ENCODE results near the gene IGFALS. TPM values are rescaled to one million over a fixed set of nuclear protein-coding genes. Genes with fewer than 3 reads are reported as not detected.

Gene IGFALS
- total RNA-seq, 1 donor from 2014 or later, result 0.05 TPM

DNA sequence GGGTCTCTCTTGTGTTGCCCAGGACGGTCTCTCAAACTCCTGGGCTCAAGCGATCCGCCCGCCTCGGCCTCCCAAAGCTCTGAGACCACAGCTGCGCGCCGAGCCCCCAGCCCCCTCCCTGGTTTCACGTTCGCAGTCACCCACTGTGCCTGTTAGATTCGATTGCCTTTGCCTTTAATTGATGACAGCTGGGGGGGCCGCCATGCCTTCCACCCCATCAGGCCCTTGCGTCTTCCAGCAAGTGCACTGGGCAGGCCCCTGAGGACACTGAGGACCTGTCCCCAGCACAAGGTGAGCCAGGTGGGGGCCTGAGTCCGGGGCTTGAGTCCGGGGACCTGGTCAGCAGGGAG lies 3.3 kb downstream of the IGFALS start:
- DNase-seq (ENCODE audit: low read depth), result no peak

DNA sequence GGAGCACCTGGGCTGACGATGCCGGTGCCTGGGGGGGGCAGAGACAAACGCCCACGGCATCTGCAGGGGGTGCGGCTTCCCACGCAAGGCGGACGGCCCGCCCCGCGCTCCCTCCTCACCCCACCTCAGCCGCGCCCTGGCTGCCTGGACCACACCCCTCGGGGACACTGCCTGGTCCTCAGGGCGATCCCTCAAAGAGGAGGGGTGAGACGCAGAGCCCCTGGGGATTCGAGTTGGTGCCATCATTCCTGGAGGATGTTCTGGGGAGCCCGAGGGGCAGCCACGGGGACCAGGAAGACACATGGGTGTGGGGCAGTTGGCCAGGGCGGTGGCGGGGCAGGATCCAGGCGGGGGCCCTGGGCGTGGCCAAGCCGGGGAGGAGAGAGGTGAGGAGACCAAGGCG lies 3.9 kb downstream of the IGFALS start:
- DNase-seq (ENCODE audit: low read depth), result no peak

DNA sequence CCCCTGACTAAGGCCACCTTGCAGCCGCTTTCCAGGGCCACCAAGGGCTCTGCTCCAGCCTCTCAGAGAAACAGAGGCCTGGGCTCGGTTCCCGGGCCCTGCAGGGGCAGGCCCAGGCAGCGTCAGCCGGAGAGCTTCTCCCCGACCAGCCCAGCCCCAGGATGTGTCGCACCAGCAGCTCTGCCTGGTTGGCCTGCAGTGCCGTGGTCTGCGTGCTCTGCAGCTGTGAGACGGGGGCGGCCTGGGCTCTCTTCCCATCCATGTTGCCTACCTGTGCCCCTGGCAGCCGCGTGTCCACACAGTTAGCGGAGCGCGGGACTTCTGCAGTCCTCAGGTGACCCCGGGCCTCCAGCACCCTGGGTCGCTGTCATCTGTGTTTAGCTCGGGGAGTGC lies 4.8 kb downstream of the IGFALS start:
- DNase-seq (ENCODE audit: low read depth), result no peak

- DNase-seq (ENCODE audit: low read depth), result no peak
Observed at GRCh38 chr16:1788095-1788707, 5.3 kb downstream of the IGFALS start.

DNA sequence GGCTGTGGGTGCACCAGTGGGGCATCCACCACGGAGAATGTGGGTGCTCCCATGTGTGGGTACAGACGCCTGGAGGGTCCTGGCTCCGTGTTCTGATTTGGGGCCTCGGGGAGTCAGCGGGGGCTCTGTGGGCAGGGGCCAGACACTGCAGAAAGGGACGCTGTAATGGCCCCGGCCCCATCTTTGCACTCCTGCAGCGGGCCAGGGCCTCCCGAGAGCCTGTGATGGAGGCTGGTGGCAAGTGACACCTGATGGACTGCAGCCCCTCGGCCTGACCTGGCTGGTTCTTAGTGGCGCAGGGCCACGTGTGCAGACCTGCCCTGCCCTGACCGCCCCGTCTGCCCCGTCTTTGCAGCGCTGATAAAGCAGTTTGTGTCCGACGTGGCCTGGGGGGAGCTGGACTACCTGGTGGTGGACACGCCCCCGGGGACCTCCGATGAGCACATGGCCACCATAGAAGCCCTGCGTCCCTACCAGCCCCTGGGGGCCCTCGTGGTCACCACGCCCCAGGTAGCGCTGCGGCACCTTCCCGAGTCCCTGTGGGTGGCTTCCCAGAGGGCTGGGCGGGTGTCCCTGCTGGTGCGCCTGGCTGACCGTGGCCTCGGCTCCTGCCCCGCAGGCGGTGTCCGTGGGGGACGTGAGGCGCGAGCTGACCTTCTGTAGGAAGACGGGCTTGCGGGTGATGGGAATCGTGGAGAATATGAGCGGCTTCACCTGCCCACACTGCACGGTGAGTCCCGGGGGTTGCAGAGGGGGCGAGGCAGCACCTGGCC lies 6.0 kb downstream of the IGFALS start:
- DNase-seq (ENCODE audit: low read depth), result no peak

- DNase-seq (ENCODE audit: low read depth), result no peak
Observed at GRCh38 chr16:1787056-1787321, 6.5 kb downstream of the IGFALS start.

GRCh38 chr16:1786242-1787055 lies 7.1 kb downstream of the IGFALS start:
- no peak for DNase-seq (ENCODE audit: low read depth)

DNA sequence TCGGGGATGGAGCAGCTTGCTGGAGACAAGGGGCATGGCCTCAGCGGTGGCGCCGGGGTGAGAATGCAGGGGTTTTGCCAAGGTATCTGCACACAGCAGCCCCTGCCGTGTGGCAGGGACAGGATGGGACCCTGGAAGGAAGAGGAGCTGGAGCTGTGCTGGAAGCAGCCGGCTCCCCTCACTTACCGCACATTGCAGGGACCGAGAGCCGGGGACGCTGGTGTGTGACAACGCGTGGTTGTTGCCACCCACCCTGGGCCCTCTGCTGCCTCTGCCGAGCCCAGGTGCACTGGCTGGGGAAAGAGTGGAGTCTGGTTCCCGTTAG lies 7.7 kb downstream of the IGFALS start:
- no peak for DNase-seq (ENCODE audit: low read depth)

DNA sequence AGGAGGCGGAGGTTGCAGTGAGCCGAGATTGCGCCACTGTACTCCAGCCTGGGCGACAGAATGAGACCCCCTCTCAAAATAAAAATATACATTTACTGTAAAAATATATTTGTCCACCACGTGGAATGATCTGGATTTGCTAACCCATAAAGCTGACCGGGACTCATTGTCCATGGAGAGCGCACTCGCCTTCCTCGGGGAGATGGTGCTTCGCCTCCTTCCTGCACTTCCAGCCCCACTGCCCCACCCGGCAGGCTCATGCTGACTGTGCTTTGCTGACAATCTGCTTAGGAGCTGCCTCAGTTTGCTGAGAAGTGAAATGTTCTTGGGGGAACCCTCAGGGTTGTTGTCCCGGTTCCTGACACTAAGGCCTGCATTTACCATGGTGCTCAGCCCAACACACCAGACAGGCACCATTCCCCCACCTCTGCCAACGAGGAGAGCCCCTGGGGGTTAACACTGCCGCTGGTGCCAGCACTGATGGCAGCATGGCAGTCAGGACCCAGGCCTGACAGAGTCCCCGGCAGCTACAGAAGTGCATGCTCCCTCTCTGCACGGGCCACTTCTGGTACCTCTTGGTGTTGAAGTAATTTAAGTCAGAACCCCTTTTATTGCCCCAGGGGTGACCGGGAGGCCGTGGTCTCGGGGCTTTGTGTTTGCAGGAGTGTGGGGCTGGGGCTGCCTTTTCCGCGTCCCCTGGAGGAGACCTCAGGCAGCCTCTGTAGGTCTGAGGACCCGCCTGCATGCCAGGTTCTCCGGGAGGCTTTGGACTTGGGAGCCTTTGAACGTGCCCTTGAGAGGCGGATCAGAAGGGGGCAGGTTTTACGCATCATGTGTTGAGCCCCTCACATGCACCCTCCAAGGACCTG lies 8.3 kb downstream of the IGFALS start:
- DNase-seq (ENCODE audit: low read depth), result no peak

DNA sequence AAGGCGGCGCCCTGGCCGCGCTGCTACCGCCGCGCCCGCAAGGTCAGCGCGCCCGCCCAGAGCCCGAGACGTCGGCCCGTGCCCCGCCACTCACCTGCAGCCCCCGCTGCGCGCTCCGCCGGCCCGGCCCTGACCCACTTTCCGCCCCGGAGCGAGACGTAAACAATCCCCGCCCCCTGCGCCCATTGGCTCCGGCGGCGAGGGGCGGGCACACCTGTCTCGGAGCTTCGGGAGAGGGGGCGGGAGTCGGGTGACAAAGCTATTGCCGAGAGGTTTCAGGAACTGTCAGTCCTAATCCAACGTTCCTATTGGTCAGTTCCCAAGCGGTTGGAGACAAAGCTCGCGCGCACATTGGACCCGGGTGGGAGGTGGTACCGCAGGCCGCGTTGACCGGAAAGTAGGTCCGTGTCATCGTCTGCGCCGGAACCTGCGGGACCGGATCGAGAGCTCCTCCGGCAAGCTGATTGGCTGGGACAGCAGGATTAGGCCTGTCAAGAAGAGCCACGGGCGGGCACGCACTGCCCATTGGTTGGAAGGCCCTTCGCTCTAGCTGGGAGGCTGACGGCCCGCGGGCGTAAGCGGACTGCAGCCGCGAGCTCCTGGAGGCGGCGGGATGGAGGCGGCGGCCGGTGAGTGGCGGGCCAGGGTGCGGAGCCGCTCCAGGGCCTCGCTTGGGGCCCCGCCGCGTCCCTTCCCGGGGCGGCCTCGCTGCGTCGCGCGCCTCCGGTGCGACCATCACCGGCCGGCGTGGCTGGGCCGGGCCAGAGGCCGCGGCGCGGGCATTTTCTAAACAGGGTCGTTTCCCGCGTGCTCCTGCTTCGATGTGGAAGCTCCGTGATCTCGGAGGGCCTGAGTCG lies 10.9 kb downstream of the IGFALS start, which contains the start of the genes NUBP2 and SPSB3:
TSS of gene NUBP2 (plus strand) at position 553 of the 857 bp plus-strand sequence. CDS start at position 614, 61 bp downstream.
TSS of gene SPSB3 (minus strand) at position 164 of the 857 bp plus-strand sequence. CDS start 1,088 bp downstream, outside the sequence.
- peak; percentile 99 for DNase-seq (ENCODE audit: low read depth)

- peak; percentile 21 for DNase-seq (ENCODE audit: low read depth)
Observed at GRCh38 chr16:1781758-1782407, 11.6 kb downstream of the IGFALS start.

GRCh38 chr16:1781254-1781653 lies 12.3 kb downstream of the IGFALS start:
- no peak for DNase-seq (ENCODE audit: low read depth)

- DNase-seq (ENCODE audit: low read depth), result no peak
Observed at GRCh38 chr16:1780677-1781072, 12.8 kb downstream of the IGFALS start.

GRCh38 chr16:1779741-1780676 lies 13.5 kb downstream of the IGFALS start:
- no peak for DNase-seq (ENCODE audit: low read depth)

DNA sequence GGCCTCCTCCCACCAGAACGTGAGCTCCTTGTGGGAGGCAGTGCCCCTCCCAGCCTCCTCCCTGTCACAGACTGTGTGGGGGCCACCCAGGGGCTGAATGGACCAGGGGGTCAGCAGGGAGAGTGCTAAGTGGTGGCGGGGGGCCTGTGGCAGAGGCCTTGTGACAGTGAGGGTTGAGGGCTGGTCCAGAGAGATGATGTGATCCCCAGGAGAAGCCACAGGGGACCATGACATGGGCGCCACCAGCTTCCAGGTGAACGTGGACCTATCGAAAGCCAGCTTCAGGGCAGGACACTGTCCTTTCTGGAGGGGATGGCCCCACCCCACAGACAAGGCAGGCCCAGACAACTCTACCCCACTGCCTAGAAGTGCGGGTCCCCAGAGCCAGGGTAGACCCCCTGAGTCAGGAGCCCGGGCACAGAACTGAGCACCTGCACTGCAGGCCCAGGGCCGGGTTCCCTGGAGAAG lies 14.2 kb downstream of the IGFALS start:
- no peak for DNase-seq (ENCODE audit: low read depth)

- DNase-seq (ENCODE audit: low read depth), result no peak
Observed at GRCh38 chr16:1778200-1779179, 15.0 kb downstream of the IGFALS start.

DNA sequence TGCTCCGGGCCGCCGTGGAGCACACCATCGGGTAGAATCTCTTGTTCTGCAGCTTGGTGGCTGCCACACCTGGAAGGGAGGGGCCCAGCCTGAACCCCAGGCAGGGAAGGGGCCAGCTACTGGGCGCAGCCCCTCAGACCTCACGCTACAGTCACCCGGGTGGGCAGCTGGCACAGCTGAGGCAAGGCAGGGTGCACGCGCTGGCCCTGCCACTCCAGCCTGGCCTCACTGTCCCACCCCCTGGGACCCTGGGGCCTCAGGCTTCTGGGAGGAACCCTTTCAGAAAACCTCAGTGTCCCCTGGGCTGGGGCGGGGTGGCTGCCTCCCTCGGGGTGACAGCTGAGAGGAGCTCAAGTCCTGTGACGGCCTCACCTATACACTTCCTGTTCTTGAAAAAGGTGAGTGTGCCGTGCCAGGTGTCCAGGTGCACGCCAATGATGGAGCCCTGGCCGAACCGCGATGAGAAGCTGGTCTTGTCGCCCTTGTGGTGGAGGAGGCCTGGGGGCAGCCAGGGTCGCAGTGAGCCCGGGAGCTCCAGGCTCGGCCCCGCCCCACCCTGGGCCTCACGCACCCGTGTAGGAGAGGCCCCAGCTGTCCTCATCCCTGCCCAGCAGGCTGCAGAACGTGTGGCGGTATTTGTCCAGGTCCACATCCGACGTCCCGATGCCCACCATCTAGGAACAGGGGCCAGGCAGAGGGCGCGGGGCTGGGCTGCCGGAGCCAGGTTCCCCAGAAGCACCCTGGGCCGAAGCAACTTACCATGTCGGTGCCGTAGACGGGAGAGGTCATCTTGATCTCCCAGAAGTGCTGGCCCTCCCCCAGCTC lies 15.9 kb downstream of the IGFALS start:
- no peak for DNase-seq (ENCODE audit: low read depth)
